GM12872 (cell line): ENCODE results near the gene SPACDR.

Experiments used
- TF ChIP-seq, protein P1 (sequence below): IDR thresholded peaks from 3 replicates; pipeline ENCODE4 v1.5.1; 2011; ENCODE audit warnings: low read depth, mild to moderate bottlenecking, low read length, moderate library complexity; ENCODE audit not compliant: insufficient read depth

Gene SPACDR

DNA sequence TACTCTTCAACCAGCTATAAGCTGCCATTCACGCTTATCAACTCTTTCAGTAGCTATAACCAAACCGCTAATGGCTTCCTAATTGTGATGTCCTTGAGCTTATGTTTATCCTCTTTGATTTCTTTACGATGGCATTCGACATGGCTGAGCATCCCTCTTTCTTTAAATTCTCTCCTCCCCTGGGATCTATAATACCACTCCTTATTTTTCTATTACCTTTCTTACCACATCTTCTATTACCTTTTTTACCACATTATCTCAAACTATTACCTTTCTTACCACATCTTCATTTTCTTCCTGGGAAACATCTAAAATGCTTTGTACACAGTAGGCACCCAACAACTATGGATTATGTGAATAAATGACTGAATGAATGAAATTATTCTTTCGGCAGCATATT, 48.6 kb downstream of the SPACDR start:
- TF ChIP-seq, protein P1, sequence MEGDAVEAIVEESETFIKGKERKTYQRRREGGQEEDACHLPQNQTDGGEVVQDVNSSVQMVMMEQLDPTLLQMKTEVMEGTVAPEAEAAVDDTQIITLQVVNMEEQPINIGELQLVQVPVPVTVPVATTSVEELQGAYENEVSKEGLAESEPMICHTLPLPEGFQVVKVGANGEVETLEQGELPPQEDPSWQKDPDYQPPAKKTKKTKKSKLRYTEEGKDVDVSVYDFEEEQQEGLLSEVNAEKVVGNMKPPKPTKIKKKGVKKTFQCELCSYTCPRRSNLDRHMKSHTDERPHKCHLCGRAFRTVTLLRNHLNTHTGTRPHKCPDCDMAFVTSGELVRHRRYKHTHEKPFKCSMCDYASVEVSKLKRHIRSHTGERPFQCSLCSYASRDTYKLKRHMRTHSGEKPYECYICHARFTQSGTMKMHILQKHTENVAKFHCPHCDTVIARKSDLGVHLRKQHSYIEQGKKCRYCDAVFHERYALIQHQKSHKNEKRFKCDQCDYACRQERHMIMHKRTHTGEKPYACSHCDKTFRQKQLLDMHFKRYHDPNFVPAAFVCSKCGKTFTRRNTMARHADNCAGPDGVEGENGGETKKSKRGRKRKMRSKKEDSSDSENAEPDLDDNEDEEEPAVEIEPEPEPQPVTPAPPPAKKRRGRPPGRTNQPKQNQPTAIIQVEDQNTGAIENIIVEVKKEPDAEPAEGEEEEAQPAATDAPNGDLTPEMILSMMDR = no peak

DNA sequence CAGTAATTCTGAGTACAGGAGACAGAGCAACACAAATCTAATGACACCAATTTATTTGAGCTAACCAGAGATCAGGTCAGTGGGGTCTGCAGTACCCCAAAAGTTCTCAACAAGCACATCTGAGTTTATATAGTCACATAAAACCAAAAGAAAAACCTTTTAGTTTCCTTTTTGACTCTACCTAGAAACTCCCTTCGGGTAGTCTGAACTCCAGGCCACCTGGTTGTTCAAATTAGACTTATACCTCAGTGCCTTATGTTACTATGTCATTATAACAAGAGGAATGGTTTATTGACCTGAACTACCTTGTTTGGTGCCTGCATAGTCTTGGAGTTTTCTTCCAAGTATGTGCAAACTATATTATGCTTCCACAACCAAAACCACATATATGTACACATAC, 50.2 kb downstream of the SPACDR start:
- TF ChIP-seq, protein P1 = no peak

DNA sequence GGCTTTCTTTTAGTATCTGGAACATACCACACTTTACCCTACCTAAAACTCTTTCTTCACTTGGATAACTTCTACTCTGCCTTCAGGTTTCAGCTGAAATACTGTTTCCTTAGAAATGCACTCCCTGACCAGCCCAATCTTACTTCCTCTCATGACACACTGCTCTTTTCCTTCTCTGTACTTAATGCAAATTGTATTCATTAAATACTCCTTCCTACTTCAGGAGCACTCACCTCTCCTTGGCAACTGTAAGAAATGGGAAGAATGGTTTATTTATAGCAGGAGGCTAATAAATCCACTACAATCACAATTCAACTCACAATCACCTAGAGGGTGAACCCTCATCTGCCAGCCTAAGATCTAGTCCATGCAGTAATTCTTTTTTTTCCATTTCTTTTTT, 50.7 kb downstream of the SPACDR start:
- TF ChIP-seq, protein P1 = no peak

DNA sequence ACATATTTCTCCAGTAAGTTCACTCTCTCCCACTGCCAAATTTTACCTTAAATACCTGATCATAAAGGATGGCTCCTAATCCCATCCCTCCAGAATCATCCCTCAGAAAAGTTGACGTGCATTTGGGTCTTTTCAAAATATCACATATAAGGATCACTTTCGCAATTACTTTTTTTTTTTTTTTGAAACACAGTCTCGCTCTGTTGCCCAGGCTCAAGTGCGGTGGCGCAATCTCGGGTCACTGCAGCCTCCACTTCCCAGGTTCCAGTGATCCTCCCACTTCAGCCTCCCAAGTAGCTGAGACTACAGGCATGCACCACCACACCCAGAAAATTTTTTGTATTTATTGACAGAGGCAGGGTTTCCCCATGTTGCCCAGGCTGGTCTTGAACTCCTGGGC, 53.0 kb downstream of the SPACDR start:
- TF ChIP-seq, protein P1 = no peak

DNA sequence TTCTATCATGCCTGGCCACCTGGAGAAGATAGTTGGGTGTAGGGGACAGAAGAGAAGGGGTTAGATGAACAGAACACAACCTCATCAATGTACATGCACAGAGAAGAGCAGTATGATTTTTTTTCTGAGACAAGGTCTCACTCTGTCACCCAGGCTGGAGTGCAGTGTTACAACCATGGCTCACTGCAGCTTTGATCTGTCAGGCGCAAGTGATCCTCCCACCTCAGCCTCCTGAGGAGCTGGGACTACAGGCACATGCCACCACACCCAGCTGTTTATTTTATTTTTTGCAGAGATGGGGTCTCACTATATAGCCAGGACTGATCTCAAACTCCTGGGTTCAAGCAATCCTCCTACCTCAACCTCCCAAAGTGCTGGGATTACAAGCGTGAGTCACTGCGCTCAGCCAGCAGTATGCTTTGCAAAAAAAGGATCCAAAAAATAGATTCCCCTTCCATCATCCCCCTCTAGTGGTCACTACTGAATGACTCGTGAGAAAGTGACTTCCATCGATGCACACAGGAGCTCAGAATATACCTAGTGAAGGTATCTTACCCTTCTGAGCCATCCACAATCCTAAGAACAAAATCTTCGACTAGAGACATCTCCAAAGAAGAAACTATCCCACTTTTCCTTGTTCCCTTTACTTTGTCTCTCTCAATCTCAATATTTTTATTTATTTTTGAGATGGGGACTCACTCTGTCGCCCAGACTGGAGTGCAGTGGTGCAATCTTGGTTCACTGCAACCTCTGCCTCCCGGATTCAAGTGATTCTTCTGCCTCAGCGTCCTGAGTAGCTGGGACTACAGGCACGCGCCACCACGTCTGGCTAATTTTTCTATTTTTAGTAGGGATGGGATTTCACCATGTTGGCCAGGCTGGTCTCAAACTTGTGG, 56.5 kb downstream of the SPACDR start:
- TF ChIP-seq, protein P1 = peak; percentile 76

DNA sequence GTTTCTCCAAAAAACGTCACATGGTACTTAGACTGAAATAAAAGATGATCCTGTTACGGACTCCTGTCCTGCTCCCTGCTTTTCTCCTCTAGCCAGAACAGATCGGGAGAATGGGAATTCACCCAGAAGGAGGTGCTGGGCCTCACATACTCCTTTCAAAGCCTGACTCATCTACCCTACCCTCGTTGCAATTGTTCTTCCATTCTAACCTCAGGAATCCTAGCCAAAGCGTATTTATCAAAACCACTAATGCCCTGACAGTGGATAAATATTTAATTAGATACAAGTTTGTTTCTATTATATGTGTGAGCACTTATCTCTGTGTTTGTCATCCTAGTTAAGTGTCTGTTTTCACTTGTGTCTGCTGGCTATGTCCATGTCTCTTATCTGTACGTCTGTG, 57.3 kb downstream of the SPACDR start:
- TF ChIP-seq, protein P1 = no peak
